Activated CD8-positive, alpha-beta T cell treated with anti-CD3 and anti-CD28 coated beads for 36 hours (primary cell): ENCODE results near the gene EFCAB11. TPM values are rescaled to one million over a fixed set of nuclear protein-coding genes. Genes with fewer than 3 reads are reported as not detected.

Experiments
- ATAC-seq: fragments of 200-7000 bp; cut with Tn5 transposase; one replicate; pipeline ENCODE4 v1.10.0; 2021; ENCODE audit warnings: mild to moderate bottlenecking, moderate library complexity
- CTCF ChIA-PET: fragments of 350-600 bp; sonication (Branson Sonifier 250); formaldehyde crosslinking; loops from one replicate; lab custom pipeline; 2021; ENCODE audit warnings: antibody characterized with exemption; lab: Charles Lee
- POLR2A ChIA-PET: fragments of 350-600 bp; sonication (Branson Sonifier 250); formaldehyde crosslinking; loops from one replicate; lab custom pipeline; 2021; ENCODE audit warnings: antibody characterized with exemption; lab: Charles Lee
- DNase-seq: peaks from one replicate; pipeline ENCODE4 v3.0.0-alpha.2; 2020
- H3K27ac Mint-ChIP-seq: one replicate; pipeline ENCODE4 v1.8.0; 2021; ENCODE audit warnings: mild to moderate bottlenecking, mixed read lengths
- H3K27me3 Mint-ChIP-seq: one replicate; pipeline ENCODE4 v1.8.0; 2021; ENCODE audit warnings: mixed read lengths
- H3K36me3 Mint-ChIP-seq: one replicate; pipeline ENCODE4 v1.8.0; 2021; ENCODE audit warnings: low read depth, mixed read lengths
- H3K4me1 Mint-ChIP-seq: one replicate; pipeline ENCODE4 v1.8.0; 2021; ENCODE audit warnings: low read depth, mixed read lengths
- H3K4me3 Mint-ChIP-seq: one replicate; pipeline ENCODE4 v1.8.0; 2021; ENCODE audit warnings: mild to moderate bottlenecking, moderate library complexity, mixed read lengths
- H3K9me3 Mint-ChIP-seq: one replicate; pipeline ENCODE4 v1.8.0; 2021; ENCODE audit warnings: mixed read lengths
- intact Hi-C: fragments of 100-400 bp; cut with micrococcal nuclease; formaldehyde crosslinking; loops from one replicate; pipeline ENCODE4 v1.10.0; 2022
- total RNA-seq, 2 experiments: library from RNA; stranded (reverse); gene quantifications; one replicate each; pipeline ENCODE4 v1.2.3, GENCODE V29; 2021
- TF ChIP-seq, protein P1 (sequence below): fragments of 200-600 bp; IDR thresholded peaks from one replicate; pipeline ENCODE4 v1.8.0; 2022; ENCODE audit warnings: antibody characterized with exemption, mild to moderate bottlenecking

Gene EFCAB11
- total RNA-seq, 2 experiments from 2014 or later: 6.6 to 8.4 TPM

DNA sequence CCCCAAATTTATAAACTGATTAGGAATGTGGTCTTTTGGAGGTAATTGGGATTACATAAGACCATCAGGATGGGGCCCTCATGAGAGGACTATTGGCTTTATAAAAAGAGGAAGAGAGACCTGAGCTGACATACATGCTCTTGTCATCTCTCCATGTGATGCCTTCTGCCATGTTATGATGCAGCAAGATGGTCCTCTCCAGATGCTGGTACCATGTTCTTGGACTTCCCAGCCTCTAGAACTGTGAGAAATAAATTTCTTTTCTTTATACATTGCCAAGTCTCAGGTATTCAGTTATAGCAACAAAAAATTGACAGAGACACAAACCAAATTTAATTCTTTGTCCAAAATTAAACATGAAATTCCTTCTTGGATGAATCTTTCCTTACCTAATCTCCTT is 92.9 kb downstream of the EFCAB11 start:
- ATAC-seq (no peak), DNase-seq (no peak)
- peaks cover 6% of the 10 kb centered on the region for H3K36me3 Mint-ChIP-seq
- H3K4me3 Mint-ChIP-seq: no peak overlapping the region
- H3K4me1 Mint-ChIP-seq: no peaks in the 10 kb centered on the region
- TF ChIP-seq, protein P1, sequence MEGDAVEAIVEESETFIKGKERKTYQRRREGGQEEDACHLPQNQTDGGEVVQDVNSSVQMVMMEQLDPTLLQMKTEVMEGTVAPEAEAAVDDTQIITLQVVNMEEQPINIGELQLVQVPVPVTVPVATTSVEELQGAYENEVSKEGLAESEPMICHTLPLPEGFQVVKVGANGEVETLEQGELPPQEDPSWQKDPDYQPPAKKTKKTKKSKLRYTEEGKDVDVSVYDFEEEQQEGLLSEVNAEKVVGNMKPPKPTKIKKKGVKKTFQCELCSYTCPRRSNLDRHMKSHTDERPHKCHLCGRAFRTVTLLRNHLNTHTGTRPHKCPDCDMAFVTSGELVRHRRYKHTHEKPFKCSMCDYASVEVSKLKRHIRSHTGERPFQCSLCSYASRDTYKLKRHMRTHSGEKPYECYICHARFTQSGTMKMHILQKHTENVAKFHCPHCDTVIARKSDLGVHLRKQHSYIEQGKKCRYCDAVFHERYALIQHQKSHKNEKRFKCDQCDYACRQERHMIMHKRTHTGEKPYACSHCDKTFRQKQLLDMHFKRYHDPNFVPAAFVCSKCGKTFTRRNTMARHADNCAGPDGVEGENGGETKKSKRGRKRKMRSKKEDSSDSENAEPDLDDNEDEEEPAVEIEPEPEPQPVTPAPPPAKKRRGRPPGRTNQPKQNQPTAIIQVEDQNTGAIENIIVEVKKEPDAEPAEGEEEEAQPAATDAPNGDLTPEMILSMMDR: no peak
- ChIA-PET POLR2A (interaction anchor here (0.6 kb wide), 1 partner anchor 10 kb away, joined by 3 read pairs; no protein-coding TSS in a partner anchor), CTCF (no interaction called here)
- no peak overlapping the region for H3K27ac Mint-ChIP-seq
- intact Hi-C loops: no loop called here
- no peaks in the 10 kb centered on the region for H3K27me3 Mint-ChIP-seq
- peaks cover 7% of the 10 kb centered on the region for H3K9me3 Mint-ChIP-seq

DNA sequence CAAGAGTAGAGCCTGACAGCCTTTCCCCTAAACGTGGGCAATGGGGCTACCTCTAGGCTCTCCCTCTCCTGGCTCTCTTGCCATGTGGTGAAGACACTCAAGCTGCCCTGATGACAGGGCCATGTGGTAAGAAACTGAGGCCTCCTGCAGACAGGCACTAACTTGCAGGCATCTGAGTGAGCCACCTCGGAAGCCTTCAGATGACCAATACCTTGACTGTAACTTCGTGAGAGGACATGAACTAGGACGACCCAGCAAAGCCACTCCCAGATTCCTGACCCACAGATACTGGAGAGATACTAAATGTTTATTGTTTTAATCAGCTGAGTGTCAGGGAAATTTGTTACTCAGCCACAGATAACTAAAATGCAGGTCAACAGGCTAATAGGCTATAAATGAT is 96.4 kb downstream of the EFCAB11 start:
- TF ChIP-seq, protein P1: no peak
- H3K9me3 Mint-ChIP-seq: peaks cover 7% of the 10 kb centered on the region
- ATAC-seq: no peak
- no peak overlapping the region for H3K27ac Mint-ChIP-seq
- CTCF ChIA-PET: no interaction called here
- peaks cover 6% of the 10 kb centered on the region for H3K36me3 Mint-ChIP-seq
- no peak overlapping the region for H3K4me3 Mint-ChIP-seq
- intact Hi-C loops: no loop called here
- POLR2A ChIA-PET: no interaction called here
- no peaks in the 10 kb centered on the region for H3K27me3 Mint-ChIP-seq
- H3K4me1 Mint-ChIP-seq: no peaks in the 10 kb centered on the region
- no peak for DNase-seq

DNA sequence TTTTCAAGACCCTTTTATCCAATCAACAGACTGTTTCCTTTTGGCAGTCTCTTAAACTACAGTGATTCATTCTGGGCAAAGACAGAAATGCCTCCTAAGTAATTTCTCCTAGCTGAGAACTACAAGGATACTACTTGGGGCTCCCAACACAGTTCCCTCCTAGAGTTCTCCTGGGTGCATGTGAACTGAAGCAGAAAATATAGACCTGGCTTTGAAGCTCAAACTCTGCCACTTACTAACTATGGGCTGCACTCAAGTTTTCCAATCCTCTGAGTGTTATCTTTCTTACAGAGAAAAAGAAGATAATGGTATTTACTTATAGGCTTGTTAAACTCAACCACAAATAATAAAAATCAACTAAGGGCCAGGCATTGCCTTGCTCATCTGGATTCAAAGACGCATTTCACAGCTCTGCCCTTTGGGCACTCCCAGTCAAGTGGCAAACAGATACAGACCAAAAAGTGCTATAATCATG is 97.6 kb downstream of the EFCAB11 start:
- intact Hi-C loops: no loop called here

DNA sequence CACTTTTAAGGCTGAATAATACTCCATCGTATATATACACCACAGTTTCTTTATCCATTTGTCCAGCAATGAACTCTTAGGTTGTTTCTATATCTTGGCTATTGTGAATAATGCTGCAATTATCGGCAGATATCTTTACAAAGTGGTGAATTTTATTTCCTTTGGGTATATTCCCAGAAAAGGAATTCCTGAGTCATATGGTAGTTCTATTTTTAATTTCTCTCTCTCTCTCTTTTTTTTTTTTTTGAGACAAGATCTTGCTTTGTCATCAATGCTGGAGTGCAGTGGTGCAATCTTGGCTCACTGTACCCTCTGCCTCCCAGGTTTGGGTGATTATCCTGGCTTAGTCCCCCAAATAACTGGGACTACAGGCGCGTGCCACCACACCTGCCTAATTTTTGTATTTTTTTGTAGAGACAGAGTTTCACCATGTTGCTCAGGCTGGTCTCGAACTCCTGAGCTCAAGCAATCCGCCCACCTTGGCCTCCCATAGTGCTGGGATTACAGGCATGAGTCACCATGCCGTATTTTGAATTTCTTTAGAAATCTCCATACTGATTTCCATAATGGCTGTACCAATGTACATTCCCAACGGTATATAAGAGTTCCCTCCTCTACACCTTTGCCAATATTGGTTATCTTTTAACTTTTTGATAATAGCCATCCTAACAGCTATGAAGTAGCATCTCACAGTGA is 98.4 kb downstream of the EFCAB11 start:
- intact Hi-C loops: no loop called here
- CTCF ChIA-PET: interaction anchor here (1.0 to 1.3 kb wide), 2 partner anchors 8 to 829 kb away, joined by 3 to 5 read pairs; no protein-coding TSS in a partner anchor
- Mint-ChIP-seq H3K9me3 (peaks cover 3% of the 10 kb centered on the region), H3K4me3 (no peak overlapping the region), H3K36me3 (peaks cover 2% of the 10 kb centered on the region), H3K4me1 (no peaks in the 10 kb centered on the region), H3K27me3 (no peaks in the 10 kb centered on the region), H3K27ac (no peak overlapping the region)
- DNase-seq: no peak
- POLR2A ChIA-PET: no interaction called here
- TF ChIP-seq, protein P1: no peak
- ATAC-seq: no peak

More for the DNA sequence above, 97.6 kb downstream of the EFCAB11 start:
- no peak for ATAC-seq
- peaks cover 7% of the 10 kb centered on the region for H3K9me3 Mint-ChIP-seq
- TF ChIP-seq, protein P1: no peak
- ChIA-PET POLR2A (no interaction called here), CTCF (interaction anchor here (1.0 to 1.3 kb wide), 3 partner anchors 9 to 830 kb away, joined by 3 to 5 read pairs (median 3); no protein-coding TSS in a partner anchor)
- no peak for DNase-seq
- no peaks in the 10 kb centered on the region for H3K27me3 Mint-ChIP-seq
- no peak overlapping the region for H3K4me3 Mint-ChIP-seq
- no peak overlapping the region for H3K27ac Mint-ChIP-seq
- peaks cover 6% of the 10 kb centered on the region for H3K36me3 Mint-ChIP-seq
- no peaks in the 10 kb centered on the region for H3K4me1 Mint-ChIP-seq

DNA sequence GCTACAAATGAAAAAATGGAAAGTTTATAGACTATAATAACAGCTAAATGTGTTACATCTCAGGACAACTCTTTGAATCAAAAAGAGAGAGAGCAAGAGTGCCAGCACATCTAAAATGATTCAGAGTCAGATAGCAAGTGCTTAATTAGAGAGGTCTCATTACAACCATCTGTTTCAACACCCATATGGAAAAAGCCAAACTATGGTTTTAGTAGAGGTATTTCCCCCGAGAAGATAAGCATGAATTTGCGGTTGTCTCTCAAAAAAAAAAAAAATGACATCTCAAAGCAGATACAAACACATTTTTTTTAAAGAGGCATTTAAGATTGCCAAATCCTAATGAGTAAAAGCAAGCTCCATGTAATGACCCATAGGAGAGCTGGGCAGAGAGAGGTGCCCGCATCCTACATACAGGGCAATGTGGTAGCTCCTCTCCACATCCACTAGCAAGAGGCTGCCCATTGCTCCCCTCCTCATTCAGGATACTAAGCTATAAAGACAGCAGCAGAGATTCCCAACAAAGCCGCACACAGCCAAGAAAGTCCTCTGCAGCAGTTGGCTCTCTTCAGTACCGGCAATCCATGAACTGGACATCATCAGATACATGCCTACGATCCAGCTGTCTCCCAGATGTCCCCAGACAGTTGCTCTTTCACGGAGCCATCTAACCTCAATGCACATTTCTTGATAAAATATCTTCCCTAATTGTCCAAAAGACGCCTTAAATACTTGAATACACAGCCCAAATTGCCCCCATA is 100.4 kb downstream of the EFCAB11 start:
- Mint-ChIP-seq H3K4me1 (no peaks in the 10 kb centered on the region), H3K27ac (no peak overlapping the region), H3K36me3 (no peaks in the 10 kb centered on the region), H3K9me3 (no peaks in the 10 kb centered on the region), H3K27me3 (no peaks in the 10 kb centered on the region), H3K4me3 (no peak overlapping the region)
- ChIA-PET POLR2A (no interaction called here), CTCF (no interaction called here)
- intact Hi-C loops: no loop called here
- DNase-seq (no peak), ATAC-seq (no peak)
- TF ChIP-seq, protein P1: no peak
